Left ventricle myocardium inferior (tissue), 1 donor: ENCODE results near the gene CAMSAP3. TPM values are rescaled to one million over a fixed set of nuclear protein-coding genes. Genes with fewer than 3 reads are reported as not detected.

ENCODE experiments used
- DNase-seq: peaks from one replicate; pipeline ENCODE4 v3.0.0-alpha.2; 2020
- H3K27ac ChIP-seq: fragments of 200-600 bp; replicated peaks from 2 replicates; pipeline ENCODE4 v1.8.0; 2021
- H3K27me3 ChIP-seq: fragments of 200-600 bp; 2 replicates; pipeline ENCODE4 v1.8.0; 2021; ENCODE audit warnings: low read depth
- H3K36me3 ChIP-seq: fragments of 200-600 bp; 2 replicates; pipeline ENCODE4 v1.8.0; 2021
- H3K4me1 ChIP-seq: fragments of 200-600 bp; 2 replicates; pipeline ENCODE4 v1.8.0; 2021
- H3K4me3 ChIP-seq: fragments of 200-600 bp; 2 replicates; pipeline ENCODE4 v1.8.0; 2021; ENCODE audit warnings: mild to moderate bottlenecking, moderate library complexity
- H3K9me3 ChIP-seq: fragments of 200-600 bp; replicated peaks from 2 replicates; pipeline ENCODE4 v1.8.0; 2021
- intact Hi-C: fragments of 100-400 bp; cut with micrococcal nuclease; formaldehyde crosslinking; loops from one replicate; pipeline ENCODE4 v1.11.0; 2022
- total RNA-seq: library from RNA; stranded (reverse); fragmentation: NEBNext Ultra II Directional; extraction: Animal tissue kit (Norgen Biotek cat#: 25700); gene quantifications from one replicate; pipeline ENCODE4 v1.2.1, GENCODE V29; 2021
- TF ChIP-seq, protein P1 (sequence below): fragments of 200-600 bp; IDR thresholded peaks from 2 replicates; pipeline ENCODE4 v1.8.0; 2021; ENCODE audit warnings: antibody characterized with exemption, mild to moderate bottlenecking, borderline replicate concordance
- donor health status: DM: no; HTN: yes; CAD: no; lungs with severe emphysema.

The CAMSAP3 gene
- total RNA-seq, 1 donor from 2014 or later = 0.60 TPM

DNA sequence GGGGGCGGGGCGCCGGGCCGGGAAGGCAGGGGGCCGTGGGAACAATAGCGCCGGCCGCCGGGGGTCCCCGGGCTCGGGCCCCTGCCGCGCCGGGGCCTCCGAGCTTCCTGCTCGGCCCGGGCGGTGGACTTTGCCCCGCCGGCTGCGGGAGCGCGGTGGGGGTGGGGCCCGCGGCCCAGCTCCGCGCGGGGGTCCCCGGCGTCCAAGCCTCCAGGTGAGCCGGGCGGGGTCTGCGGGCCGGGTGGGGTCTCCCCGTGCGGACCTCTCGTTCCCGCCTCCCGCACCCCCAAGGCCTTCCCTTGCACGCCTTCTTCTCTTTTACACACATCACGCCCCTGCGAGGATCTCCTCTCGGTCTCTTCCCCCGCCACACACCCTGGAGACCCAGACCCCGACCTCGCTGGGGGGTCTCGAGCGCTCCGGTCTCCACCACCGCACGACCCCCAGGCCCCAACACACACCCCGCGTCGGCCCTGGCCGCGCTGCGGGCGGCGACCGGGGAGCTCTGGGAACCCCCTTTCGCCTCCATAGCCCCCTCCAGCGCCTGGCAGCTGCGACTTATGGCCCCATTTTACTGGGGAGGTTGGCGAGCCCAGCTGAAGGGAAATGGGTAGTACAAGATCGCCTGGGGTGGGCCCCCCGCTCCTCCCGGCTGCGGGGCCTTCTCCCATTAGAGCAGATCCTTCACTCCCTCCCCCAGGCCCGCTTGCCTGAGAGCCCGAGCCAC lies 711 bp downstream of the CAMSAP3 start:
- peak overlapping the region; percentile 60 for H3K4me3 ChIP-seq
- H3K9me3 ChIP-seq = no peaks in the 10 kb centered on the region
- H3K27me3 ChIP-seq = peaks cover 80% of the 10 kb centered on the region
- H3K36me3 ChIP-seq = no peaks in the 10 kb centered on the region
- intact Hi-C loops = no loop called here
- no peak for DNase-seq
- peaks cover 6% of the 10 kb centered on the region for H3K4me1 ChIP-seq
- TF ChIP-seq, protein P1, sequence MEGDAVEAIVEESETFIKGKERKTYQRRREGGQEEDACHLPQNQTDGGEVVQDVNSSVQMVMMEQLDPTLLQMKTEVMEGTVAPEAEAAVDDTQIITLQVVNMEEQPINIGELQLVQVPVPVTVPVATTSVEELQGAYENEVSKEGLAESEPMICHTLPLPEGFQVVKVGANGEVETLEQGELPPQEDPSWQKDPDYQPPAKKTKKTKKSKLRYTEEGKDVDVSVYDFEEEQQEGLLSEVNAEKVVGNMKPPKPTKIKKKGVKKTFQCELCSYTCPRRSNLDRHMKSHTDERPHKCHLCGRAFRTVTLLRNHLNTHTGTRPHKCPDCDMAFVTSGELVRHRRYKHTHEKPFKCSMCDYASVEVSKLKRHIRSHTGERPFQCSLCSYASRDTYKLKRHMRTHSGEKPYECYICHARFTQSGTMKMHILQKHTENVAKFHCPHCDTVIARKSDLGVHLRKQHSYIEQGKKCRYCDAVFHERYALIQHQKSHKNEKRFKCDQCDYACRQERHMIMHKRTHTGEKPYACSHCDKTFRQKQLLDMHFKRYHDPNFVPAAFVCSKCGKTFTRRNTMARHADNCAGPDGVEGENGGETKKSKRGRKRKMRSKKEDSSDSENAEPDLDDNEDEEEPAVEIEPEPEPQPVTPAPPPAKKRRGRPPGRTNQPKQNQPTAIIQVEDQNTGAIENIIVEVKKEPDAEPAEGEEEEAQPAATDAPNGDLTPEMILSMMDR = no peak
- H3K27ac ChIP-seq = no peak overlapping the region

DNA sequence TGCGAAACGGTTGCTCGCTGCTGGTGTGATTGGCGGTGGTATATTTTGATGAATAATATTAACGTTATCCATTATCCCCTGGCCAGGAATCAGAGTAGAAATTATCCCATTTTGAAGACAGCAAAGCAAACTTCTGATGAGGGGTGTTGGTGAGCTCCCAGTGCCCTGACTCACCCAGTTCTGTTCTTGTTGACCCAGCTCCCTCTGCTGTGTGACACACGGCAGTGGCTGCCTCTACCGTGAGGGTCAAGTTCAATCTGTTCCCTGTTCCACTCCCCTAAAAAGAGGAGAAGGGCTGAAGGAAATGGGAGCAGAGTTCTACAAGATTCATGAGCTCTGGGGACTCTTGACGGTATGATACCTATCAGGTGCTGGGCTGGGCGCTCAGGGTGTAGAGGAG lies 2.0 kb downstream of the CAMSAP3 start:
- Histone ChIP-seq H3K4me1 (peaks cover 6% of the 10 kb centered on the region), H3K36me3 (no peaks in the 10 kb centered on the region), H3K27ac (no peak overlapping the region), H3K4me3 (no peak overlapping the region), H3K27me3 (peaks cover 80% of the 10 kb centered on the region), H3K9me3 (no peaks in the 10 kb centered on the region)
- no peak for DNase-seq
- intact Hi-C loops = no loop called here
- TF ChIP-seq, protein P1 = no peak

DNA sequence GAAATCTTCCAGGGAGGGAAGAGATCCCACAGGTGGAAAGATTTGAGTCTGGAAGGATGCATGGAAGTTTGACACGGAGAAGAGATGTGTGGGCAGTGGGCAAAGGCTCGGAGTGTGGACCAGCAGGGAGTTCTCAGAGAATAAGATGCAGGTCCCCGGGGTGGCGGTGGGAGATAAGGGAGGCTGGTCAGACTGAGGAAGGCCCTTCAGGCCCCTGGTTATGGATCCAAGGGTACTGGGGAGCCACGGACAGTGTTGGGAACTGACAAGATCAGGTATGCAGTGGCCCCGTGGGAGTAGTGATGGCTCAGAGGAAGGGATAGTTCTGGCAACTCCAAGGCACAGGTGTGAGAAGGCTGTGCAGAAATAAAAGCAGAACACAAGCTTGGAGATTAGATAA lies 2.5 kb downstream of the CAMSAP3 start:
- intact Hi-C loops = no loop called here
- no peaks in the 10 kb centered on the region for H3K9me3 ChIP-seq
- no peak for DNase-seq
- H3K27ac ChIP-seq = no peak overlapping the region
- no peak overlapping the region for H3K4me3 ChIP-seq
- TF ChIP-seq, protein P1 = no peak
- peaks cover 6% of the 10 kb centered on the region for H3K4me1 ChIP-seq
- no peaks in the 10 kb centered on the region for H3K36me3 ChIP-seq
- peaks cover 80% of the 10 kb centered on the region for H3K27me3 ChIP-seq

DNA sequence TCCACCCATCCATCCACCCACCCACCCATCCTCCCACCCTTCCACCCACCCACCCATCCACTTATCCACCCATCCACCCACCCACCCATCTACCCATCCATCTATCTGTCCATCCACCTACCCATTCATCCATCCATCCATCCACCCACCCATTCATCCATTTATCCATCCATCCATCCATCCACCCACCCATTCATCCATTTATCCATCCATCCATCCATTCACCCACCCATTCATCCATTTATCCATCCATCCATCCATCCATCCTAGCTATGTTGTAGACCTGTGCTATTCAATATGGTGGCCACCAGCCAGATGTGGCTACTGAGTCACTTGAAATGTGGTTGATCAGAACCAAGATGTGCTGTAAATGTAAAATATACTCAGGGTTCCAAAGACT lies 5.1 kb downstream of the CAMSAP3 start:
- no peaks in the 10 kb centered on the region for H3K9me3 ChIP-seq
- no peak overlapping the region for H3K4me3 ChIP-seq
- TF ChIP-seq, protein P1 = no peak
- intact Hi-C loops = no loop called here
- H3K36me3 ChIP-seq = no peaks in the 10 kb centered on the region
- no peak for DNase-seq
- no peak overlapping the region for H3K27ac ChIP-seq
- peaks cover 6% of the 10 kb centered on the region for H3K4me1 ChIP-seq
- peaks cover 81% of the 10 kb centered on the region for H3K27me3 ChIP-seq

DNA sequence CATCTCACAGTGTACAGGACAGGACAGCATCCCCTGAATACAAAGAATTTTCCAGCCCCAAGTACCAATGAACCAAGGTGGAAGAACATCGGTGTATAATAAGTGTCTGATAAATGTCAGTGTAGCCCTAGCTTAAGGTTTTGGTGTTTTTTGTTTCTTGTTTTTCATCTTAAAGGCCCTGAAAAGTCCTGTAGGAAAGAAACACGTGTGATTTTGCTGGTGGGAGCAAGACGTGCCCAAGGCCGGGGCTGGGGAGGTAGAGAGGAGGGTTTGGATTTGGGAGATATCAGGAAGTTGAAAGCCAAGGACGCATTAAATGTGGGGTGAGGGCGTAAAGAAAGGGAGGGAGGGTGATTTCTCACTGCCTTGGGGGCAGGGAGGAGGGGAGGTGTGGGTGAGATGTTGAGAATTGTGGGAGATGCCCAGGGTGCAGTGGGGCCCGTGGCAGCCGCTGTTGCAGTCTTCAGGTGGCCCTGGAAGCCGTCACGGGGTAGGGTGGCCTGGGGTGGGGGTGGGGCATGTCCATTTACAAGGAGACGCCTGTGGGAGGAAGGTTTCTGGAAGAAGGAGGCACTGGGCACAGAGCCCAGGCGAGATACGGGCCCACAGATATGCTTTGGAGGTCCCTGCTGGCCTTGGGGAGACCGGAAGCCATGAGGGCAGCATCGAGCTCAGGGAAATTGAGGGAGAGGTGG lies 6.7 kb downstream of the CAMSAP3 start:
- no peaks in the 10 kb centered on the region for H3K4me1 ChIP-seq
- H3K27me3 ChIP-seq = peaks cover 77% of the 10 kb centered on the region
- H3K36me3 ChIP-seq = no peaks in the 10 kb centered on the region
- no peak overlapping the region for H3K4me3 ChIP-seq
- H3K9me3 ChIP-seq = no peaks in the 10 kb centered on the region
- intact Hi-C loops = no loop called here
- no peak overlapping the region for H3K27ac ChIP-seq
- TF ChIP-seq, protein P1 = no peak
- no peak for DNase-seq
